ENCODE results near the gene CARHSP1. TPM values are rescaled to one million over a fixed set of nuclear protein-coding genes. Genes with fewer than 3 reads are reported as not detected.

Gene CARHSP1
- total and polyA plus RNA-seq, 2 of the 8 experiments (the other 6 are each of a cell fraction or from before 2014, with no cell fraction given): 292 to 300 TPM

DNA sequence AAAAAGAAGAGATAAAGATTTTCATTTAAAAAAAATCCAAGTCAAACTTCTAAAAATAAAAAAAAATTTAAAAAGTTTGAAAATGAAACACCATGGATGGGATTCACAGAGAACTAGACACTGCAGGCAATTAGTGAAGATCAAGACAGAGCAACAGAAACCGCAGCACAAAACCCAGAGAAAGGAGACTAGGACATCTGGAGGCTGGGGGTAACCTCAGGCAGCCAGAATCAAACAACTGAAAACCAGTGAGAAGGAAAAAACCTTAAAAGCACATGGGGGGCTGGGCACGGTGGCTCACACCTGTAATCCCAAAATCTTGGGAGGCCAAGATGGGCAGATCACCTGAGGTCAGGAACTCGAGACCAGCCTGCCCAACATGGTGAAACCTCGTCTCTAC is 44.0 kb upstream of the CARHSP1 start (continued):
- TF ChIP-seq, protein P1, sequence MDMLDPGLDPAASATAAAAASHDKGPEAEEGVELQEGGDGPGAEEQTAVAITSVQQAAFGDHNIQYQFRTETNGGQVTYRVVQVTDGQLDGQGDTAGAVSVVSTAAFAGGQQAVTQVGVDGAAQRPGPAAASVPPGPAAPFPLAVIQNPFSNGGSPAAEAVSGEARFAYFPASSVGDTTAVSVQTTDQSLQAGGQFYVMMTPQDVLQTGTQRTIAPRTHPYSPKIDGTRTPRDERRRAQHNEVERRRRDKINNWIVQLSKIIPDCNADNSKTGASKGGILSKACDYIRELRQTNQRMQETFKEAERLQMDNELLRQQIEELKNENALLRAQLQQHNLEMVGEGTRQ (IDR thresholded peaks at IDR 0.05; ENCODE audit: low read length): no peak
